Stimulated activated CD4-positive, alpha-beta T cell treated with anti-CD3 and anti-CD28 coated beads, Interleukin-15, amount 100 ng/mL, for 48 hours (primary cell): Measurements from ENCODE around the gene PTPRCAP.

Experiments
- DNase-seq, 2 donors: peaks; one replicate each; pipeline ENCODE4 v3.0.0-alpha.2; 2020; ENCODE audit warnings: low read depth in 2 of 2

PTPRCAP gene

DNA sequence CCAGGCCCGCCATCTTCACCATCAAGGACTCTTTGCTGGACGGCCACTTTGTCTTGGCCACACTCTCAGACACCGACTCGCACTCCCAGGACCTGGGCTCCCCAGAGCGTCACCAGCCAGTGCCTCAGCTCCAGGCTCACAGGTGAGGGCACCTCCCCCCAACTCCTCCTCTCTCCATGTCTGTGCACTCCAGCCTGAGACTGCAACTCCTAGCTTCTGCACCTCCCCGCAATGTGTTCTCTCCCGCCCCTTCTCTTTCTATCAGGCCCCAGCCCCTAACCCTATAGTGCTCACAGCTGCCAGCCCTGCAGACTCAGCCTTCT, 41.3 kb downstream of the PTPRCAP start:
- no peak for DNase-seq

DNA sequence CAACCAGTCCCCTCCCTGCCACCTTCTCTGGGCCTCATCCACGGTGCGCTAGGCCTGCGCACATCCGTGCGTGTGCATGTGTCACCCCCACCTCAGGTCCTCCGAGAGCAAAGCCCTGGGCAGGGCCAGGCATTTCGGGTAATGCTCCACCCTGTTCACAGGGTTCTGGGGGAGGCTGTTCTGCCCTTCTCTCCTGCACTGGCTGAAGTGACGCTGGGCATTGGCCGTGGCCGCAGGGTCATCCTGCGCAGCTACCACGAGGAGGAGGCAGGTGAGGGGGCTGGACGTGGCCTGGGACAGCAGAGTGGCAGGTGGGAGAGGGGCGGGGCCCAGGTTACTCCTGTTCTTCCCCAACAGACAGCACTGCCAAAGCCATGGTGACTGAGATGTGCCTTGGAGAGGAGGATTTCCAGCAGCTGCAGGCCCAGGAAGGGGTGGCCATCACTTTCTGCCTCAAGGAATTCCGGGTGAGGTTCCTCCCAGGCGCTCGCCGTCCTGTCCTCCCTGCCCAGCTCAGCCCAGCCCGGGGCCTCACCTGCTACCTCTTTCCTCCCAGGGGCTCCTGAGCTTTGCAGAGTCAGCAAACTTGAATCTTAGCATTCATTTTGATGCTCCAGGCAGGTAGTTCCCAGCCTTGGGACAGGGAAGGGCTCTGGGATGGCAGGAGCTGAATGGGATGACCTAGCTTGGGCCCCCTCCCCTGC, 41.8 kb downstream of the PTPRCAP start:
- DNase-seq, result no peak

DNA sequence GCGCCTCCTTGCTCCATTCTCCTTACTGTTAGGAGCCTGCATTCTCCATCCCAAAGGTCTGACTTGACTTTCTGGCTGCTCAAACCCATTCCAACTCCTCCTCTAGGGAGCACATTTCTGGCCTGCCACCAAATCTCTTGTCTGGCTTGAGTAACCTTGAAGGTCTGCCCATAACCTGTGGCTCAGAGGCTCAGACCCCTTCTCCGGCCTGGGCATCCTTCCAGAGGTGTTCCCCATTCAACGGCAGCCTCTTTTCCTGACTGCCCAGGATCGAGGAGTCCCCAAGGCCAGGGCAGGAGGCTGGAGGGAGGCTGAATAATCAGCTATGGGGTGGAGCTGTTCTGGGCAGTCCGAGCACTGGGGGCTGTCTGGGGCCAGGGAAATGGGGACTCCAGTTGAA, 43.5 kb downstream of the PTPRCAP start:
- no peak for DNase-seq

DNA sequence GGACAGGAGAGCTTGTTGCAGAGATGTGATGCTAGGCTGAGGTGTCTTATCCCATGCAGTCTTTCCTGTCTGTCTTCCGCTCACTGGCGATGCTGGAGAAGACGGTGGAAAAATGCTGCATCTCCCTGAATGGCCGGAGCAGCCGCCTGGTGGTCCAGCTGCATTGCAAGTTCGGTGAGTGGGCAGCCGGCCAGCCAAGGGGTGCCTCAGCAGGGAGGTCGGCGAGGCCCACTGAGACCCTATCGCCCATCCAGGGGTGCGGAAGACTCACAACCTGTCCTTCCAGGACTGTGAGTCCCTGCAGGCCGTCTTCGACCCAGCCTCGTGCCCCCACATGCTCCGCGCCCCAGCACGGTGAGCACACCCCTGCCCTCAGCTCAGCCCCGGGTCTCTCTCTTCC, 44.0 kb downstream of the PTPRCAP start:
- DNase-seq, result no peak

DNA sequence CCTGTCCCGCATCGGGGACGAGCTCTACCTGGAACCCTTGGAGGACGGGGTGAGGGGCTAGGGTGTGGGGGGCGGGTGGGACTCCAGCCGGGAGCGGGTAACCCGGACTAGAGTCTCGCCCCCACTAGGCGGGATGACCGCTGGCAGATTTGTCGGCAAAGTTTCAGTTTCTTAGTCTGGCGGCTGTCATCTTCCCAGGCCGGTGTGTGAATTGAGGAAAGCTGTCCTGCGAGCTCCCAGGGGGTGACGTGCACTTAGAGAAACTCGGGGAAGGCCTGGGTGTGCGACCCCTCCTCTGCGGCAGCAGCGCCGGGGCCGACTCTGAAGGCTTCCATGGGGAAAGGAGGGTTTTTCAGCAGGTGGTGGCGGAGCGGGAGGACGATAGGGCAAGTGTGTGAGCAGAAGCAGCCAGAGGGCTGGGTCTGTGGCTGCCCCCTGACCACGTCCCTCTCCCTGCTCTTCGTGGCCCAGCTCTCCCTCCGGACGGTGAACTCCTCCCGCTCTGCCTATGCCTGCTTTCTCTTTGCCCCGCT, 45.2 kb downstream of the PTPRCAP start:
- no peak for DNase-seq

DNA sequence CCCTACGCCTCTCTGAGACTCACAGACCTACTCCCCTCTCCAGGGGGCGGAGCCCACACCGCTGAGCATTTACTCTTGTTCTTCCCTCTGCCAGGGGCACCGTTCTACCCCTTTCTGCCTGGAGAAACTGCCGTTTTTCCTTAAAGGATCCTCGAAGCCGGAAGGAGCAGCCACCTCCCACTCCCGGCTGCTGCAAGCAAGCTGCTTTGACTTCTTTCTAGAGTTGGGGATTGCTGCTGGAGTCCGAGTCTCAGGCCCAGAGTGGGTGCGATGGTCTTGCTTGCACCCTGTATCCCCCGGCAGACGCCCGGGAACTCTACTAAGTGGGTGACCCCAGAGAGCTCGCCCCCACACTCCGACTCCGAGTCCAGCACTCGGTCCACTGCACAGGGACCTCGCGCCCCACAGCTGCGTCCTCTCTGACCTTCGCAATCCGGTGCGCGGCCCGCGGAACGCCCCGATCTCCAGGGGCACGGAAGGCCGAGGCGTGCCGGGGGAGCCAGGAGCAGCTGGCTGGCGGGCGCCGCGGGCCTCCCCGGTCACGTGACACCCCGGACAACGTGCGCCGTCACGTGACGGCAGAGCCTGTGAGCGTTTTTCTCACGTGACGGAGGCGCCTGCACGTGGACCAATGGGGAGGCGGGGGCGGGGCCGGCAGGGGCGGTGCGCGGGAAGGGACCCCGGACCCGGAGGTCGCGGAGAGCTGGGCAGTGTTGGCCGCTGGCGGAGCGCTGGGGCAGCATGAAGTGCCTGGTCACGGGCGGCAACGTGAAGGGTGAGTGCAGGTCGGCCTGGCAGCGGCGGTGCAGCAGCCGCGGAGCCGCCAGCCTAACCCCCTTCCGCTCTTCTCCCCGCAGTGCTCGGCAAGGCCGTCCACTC, 45.9 kb downstream of the PTPRCAP start, which contains the start of gene RAD9A:
Gene RAD9A, plus strand, starts transcription at position 683 of the 879 bp plus-strand sequence. Its CDS starts 59 bp downstream, at position 742.
- DNase-seq, result peak; percentile 85 to 90

DNA sequence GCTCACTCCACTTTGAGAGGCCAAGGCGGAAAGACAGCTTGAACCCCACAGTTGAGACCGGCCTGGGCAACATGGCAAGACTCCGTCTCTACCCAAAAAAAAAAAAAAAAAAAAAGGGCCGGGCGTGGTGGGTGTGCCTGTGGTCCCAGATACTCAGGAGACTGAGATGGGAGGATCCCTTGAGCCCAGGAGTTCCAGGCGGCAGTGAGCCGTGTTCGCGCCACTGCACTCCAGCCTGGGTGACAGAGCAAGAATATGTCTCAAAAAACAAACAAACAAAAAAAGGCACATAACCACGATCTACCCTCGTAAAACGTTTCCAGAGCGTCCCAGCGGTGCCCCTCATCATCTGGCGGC, 46.6 kb downstream of the PTPRCAP start:
- no peak for DNase-seq

DNA sequence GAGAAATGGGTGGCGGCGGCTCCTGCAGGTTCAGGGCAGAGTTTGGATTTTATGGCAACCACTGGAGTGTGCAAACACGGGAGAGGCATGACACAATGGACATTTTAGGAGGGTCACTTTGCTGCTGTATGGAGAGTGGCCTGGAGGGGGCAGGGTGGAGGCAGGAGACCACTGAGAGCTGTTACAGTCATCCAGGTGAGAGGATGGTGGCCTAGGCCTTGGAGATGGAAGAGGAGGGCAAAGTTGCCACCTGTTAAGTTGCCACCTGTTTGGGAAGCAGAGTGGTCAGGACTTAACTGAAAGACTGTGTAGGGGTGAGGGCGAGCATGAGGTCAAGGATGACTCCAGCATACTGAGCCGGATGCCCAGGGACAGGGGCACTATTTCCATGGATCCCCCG, 48.0 kb downstream of the PTPRCAP start:
- DNase-seq, result no peak

DNA sequence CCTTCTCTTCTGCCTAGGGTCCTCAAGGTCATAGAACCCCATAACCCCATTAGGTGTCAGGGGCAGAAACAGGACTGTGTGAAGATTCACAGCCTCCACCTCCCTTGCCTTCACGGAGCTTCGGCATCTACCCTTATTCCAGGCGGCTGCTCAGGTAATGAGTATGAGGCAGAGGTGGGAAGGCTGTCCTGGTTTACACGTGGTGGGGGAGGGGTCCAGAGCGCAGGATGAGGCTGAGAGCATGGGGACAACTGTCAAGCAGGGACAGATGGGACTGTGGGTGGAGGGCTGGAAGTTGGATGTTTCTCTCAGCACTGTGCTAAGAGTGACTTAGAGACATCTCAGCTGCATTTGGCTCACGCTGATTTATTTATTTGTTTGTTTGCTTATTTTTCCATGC, 50.0 kb downstream of the PTPRCAP start:
- no peak for DNase-seq

DNA sequence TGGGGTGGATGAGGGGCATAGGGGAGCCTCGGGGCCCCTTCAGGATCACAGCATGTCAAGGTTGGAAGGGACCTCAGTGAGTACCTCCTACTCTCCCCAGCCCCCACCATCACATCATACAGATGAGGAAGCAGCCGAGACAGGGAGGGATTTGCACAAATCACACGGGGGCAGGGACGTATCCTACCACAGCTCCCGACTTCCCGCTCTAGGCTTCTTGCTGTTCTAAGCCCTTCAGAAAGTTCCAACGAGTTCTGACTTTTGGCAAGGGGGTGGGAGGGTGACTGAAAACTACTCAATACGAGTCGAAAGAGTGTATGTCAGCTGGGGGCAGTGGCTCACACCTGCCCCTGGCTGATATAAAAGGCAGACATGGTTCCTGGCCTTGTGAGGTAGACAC, 50.4 kb downstream of the PTPRCAP start:
- no peak for DNase-seq
